Measurements from ENCODE around the gene ITIH6.
"Not testable (repeated sequence)": the region's sequence is repeated elsewhere in the genome, so short reads cannot be mapped to it uniquely, and the experiment has no call there.

- not testable (repeated sequence) for TF ChIP-seq POLR2A (IDR thresholded peaks at IDR 0.05); CTCF (IDR thresholded peaks at IDR 0.05); EP300 (IDR thresholded peaks at IDR 0.05; ENCODE audit: low read depth)
Observed at GRCh38 chrX:54736298-54736942, 61.6 kb downstream of the ITIH6 start.

Data from transverse colon (tissue), 3 donors.